NB4 (cell line): ENCODE results near the gene OR6B2.
"Not testable (repeated sequence)": the region's sequence is repeated elsewhere in the genome, so short reads cannot be mapped to it uniquely, and the experiment has no call there.

Experiments
- DNase-seq: peaks from one replicate; pipeline ENCODE4 v3.0.0; 2010; ENCODE audit warnings: low read depth
- H3K4me3 ChIP-seq: one replicate; pipeline ENCODE4 v1.5.1; 2011; ENCODE audit warnings: mild to moderate bottlenecking, low read depth, low read length, moderate library complexity
- MAX ChIP-seq: IDR thresholded peaks from 2 replicates; pipeline ENCODE4 v1.6.1; 2011; ENCODE audit warnings: low read depth, low read length
- MYC ChIP-seq: IDR thresholded peaks from 2 replicates; pipeline ENCODE4 v1.6.1; 2011; ENCODE audit warnings: low read depth, low read length
- POLR2A ChIP-seq: IDR thresholded peaks from 2 replicates; pipeline ENCODE4 v1.6.1; 2011; ENCODE audit warnings: mild to moderate bottlenecking; ENCODE audit not compliant: insufficient read length; ENCODE audit errors: extremely low read depth
- TF ChIP-seq, protein P1 (sequence below): IDR thresholded peaks from one replicate; pipeline ENCODE4 v1.5.1; 2012; ENCODE audit warnings: low read depth, low read length

Gene OR6B2

GRCh38 chr2:240048237-240048636 is 18.0 kb upstream of the OR6B2 start:
- H3K4me3 ChIP-seq, result no peak overlapping the region
- no peak for DNase-seq
- TF ChIP-seq MAX (no peak), POLR2A (no peak), MYC (no peak)
- TF ChIP-seq, protein P1, sequence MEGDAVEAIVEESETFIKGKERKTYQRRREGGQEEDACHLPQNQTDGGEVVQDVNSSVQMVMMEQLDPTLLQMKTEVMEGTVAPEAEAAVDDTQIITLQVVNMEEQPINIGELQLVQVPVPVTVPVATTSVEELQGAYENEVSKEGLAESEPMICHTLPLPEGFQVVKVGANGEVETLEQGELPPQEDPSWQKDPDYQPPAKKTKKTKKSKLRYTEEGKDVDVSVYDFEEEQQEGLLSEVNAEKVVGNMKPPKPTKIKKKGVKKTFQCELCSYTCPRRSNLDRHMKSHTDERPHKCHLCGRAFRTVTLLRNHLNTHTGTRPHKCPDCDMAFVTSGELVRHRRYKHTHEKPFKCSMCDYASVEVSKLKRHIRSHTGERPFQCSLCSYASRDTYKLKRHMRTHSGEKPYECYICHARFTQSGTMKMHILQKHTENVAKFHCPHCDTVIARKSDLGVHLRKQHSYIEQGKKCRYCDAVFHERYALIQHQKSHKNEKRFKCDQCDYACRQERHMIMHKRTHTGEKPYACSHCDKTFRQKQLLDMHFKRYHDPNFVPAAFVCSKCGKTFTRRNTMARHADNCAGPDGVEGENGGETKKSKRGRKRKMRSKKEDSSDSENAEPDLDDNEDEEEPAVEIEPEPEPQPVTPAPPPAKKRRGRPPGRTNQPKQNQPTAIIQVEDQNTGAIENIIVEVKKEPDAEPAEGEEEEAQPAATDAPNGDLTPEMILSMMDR, result no peak

DNA sequence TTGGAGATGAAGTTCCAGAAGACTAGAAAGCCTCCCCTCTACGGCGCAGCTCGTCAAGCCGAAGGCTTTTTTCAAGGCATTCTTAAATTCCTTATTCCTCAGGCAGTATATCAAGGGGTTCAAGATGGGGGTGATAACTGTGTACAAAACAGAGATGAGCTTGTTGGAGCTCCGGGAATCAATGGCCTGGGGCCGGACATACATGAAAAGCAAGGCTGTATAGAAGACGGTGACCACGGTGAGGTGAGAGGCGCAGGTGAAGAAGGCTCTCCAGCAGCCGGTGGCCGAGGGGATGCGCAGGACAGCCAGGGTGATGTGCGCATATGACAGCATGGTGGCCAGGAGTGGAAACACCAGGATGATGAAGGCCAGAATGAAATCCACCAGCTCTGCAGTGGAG is 14.9 kb upstream of the OR6B2 start:
- TF ChIP-seq MYC, result no peak
- TF ChIP-seq MAX, result no peak
- TF ChIP-seq POLR2A, result no peak
- TF ChIP-seq, protein P1, result no peak
- H3K4me3 ChIP-seq, result no peak overlapping the region
- DNase-seq, result no peak

- not testable (repeated sequence) for DNase-seq, H3K4me3 ChIP-seq
These were observed 13.9 kb upstream of the OR6B2 start for GRCh38 chr2:240044096-240044495.

DNA sequence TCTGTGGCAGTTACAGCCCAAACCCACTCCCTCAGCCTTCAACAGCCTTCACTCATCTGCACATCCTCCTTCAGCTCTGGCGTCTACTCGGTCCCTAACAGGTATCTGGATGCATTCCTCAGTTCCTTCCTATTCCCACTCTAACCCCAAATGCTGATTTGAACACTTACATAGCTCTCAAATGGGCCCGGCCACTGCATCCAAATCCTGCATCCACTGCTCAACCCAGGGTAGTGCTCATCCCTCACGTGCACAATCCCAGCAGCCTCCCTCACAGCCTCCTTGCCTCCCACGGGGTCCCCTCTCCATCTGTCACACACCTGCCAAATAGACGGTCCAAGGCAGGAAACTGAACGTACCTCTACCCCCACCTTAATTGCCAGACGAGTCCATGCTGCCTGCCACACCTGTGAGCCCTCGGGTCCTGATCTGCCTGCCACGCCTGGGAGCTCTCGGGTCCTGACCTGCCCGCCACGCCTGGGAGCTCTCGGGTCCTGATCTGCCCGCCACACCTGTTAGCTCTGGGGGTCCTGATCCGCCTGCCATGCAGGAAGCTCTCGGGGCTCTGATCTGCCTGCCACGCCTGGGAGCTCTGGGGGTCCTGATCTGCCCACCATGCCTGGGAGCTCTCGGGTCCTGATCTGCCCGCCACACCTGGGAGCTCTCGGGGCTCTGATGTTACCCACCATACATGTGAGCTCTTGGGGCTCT is 13.2 kb upstream of the OR6B2 start:
- DNase-seq, result no peak
- TF ChIP-seq, protein P1, result no peak
- TF ChIP-seq POLR2A (no peak), MAX (no peak), MYC (no peak)

DNA sequence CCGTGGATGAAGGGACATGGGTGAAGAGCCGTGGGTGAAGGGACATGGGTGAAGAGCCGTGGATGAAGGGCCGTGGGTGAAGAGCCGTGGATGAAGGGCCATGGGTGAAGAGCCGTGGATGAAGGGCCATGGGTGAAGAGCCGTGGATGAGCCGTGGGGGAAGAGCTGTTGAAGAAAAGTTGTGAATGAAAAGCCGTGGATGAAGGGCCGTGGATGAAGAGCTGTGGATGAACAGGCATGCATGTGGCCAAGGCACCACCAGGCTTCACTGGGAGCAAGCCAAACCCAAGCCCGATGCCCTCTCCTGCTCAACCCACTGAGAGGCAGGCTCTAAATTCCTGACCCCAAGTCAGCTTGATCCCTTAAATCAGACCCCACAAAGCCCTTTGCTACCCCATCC is 12.5 kb upstream of the OR6B2 start:
- DNase-seq, result no peak
- no peak for TF ChIP-seq MYC
- no peak for TF ChIP-seq MAX
- TF ChIP-seq, protein P1, result no peak
- TF ChIP-seq POLR2A, result no peak
- no peak overlapping the region for H3K4me3 ChIP-seq

More for the DNA sequence above, 13.2 kb upstream of the OR6B2 start:
- H3K4me3 ChIP-seq, result no peak overlapping the region

- no peak overlapping the region for H3K4me3 ChIP-seq
- TF ChIP-seq MYC, result no peak
- TF ChIP-seq, protein P1, result no peak
- TF ChIP-seq MAX, result no peak
- no peak for TF ChIP-seq POLR2A
These were observed 11.1 kb upstream of the OR6B2 start for GRCh38 chr2:240041363-240041762.

More at GRCh38 chr2:240041363-240041762, 11.1 kb upstream of the OR6B2 start:
- DNase-seq, result no peak
